Liver (tissue), 2 donors: ENCODE results near the gene MTG1.

Experiments used
- TF ChIP-seq, protein P1 (sequence below): IDR thresholded peaks from 2 replicates; pipeline ENCODE4 v1.6.1; 2016; ENCODE audit warnings: antibody characterized with exemption
- TF ChIP-seq, protein P2 (sequence below): fragments of 150-350 bp; IDR thresholded peaks from 2 replicates; pipeline ENCODE4 v1.5.1; 2017; ENCODE audit warnings: improper control_type of control experiment, low read depth, low read length; ENCODE audit not compliant: missing input control
- donor health status: healthy.

DNA sequence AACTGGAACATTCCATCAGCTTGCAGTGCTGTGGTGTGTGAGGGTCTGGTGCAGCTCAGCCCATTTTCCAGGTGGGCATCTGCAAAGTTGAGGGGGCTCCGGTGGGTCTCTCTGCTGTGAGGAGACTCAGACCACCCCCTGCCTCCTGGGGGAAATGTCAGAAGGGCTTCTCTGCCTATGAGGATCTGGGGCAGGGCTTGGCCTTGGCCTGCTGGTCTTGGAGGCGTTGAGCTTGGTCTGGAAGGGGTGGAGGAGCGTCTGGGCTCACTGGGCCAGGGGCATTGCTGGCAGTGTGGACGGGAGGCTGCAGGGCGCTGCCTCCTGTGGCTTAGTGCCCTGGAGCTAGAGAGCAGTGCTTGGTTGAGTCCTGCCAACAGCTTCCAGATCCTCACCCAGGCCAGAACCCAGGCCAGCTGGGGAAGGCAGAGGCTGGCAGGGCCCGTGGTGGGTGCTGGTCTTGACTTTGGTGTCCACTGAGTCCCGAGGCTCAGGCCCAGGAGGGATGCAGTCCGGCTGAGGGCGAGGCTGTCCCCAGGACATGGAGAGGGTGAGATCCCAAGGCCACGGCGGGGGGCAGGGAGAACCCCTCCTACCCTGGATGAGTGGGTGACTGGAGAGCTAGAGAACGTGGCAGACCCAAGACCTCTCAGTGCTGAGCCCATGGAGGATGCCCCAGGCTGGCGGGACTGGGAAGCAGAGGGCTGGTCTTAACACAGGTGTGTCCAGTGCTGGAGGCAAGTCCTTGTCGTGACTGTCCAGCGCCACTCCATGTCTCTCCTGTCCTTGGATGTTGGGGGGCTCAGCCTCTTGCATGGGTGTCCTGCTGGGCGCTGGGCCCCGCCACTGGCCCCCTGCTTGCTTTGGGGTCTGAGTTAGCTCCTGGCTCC is 27.6 kb downstream of the MTG1 start:
- TF ChIP-seq, protein P1, sequence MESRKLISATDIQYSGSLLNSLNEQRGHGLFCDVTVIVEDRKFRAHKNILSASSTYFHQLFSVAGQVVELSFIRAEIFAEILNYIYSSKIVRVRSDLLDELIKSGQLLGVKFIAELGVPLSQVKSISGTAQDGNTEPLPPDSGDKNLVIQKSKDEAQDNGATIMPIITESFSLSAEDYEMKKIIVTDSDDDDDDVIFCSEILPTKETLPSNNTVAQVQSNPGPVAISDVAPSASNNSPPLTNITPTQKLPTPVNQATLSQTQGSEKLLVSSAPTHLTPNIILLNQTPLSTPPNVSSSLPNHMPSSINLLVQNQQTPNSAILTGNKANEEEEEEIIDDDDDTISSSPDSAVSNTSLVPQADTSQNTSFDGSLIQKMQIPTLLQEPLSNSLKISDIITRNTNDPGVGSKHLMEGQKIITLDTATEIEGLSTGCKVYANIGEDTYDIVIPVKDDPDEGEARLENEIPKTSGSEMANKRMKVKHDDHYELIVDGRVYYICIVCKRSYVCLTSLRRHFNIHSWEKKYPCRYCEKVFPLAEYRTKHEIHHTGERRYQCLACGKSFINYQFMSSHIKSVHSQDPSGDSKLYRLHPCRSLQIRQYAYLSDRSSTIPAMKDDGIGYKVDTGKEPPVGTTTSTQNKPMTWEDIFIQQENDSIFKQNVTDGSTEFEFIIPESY, result no peak
- TF ChIP-seq, protein P2, sequence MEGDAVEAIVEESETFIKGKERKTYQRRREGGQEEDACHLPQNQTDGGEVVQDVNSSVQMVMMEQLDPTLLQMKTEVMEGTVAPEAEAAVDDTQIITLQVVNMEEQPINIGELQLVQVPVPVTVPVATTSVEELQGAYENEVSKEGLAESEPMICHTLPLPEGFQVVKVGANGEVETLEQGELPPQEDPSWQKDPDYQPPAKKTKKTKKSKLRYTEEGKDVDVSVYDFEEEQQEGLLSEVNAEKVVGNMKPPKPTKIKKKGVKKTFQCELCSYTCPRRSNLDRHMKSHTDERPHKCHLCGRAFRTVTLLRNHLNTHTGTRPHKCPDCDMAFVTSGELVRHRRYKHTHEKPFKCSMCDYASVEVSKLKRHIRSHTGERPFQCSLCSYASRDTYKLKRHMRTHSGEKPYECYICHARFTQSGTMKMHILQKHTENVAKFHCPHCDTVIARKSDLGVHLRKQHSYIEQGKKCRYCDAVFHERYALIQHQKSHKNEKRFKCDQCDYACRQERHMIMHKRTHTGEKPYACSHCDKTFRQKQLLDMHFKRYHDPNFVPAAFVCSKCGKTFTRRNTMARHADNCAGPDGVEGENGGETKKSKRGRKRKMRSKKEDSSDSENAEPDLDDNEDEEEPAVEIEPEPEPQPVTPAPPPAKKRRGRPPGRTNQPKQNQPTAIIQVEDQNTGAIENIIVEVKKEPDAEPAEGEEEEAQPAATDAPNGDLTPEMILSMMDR, result no peak
